A549 (cell line): ENCODE data around the gene KCNS3. TPM values are rescaled to one million over a fixed set of nuclear protein-coding genes. Genes with fewer than 3 reads are reported as not detected.

Experiments used
- ATAC-seq, 2 experiments: fragments of 200-7000 bp in 1 of 2; fragments of >200 bp in 1 of 2; cut with Nextera tagmentation in 1 of 2; cut with Tn5 transposase in 1 of 2; 3 replicates each; pipeline versions ENCODE4 v1.8.0 to v1.9.1; 2018 to 2020; ENCODE audit warnings: mild to moderate bottlenecking in 1 of 2, moderate library complexity in 1 of 2
- CTCF ChIA-PET: fragments of 300-600 bp; sonication (Branson Sonifier 250); formaldehyde crosslinking; extraction: SDS; loops from one replicate; lab custom pipeline; 2021; ENCODE audit warnings: antibody characterized with exemption, inconsistent platforms; lab: Yijun Ruan, JAX
- POLR2A ChIA-PET: fragments of 350-600 bp; formaldehyde crosslinking; extraction: SDS; loops from one replicate; lab custom pipeline; 2021; ENCODE audit warnings: antibody characterized with exemption, inconsistent platforms; lab: Yijun Ruan, JAX
- DNase-seq, 2 experiments: peaks; one replicate each; pipeline versions ENCODE4 v3.0.0 to v3.0.0-alpha.2; 2011 to 2016; ENCODE audit warnings: low read depth in 1 of 2, low spot score in 1 of 2
- FAIRE-seq: peaks from 2 replicates; lab custom pipeline; 2011; peaks lifted over from hg19 to GRCh38; lab: Jason Lieb, UNC
- H3K27ac ChIP-seq, 2 experiments: fragments of >200 bp; sonication (Bioruptor Twin); formaldehyde crosslinking; 3 replicates each; pipeline ENCODE4 v1.5.1; 2016 to 2017
- H3K4me1 ChIP-seq: fragments of >200 bp; sonication (Bioruptor Twin); formaldehyde crosslinking; 3 replicates; pipeline ENCODE4 v1.6.1; 2016
- H3K4me2 ChIP-seq: fragments of >200 bp; sonication (Bioruptor Twin); formaldehyde crosslinking; 3 replicates; pipeline ENCODE4 v1.6.1; 2016
- H3K4me3 ChIP-seq: fragments of >200 bp; sonication (Bioruptor Twin); formaldehyde crosslinking; 3 replicates; pipeline ENCODE4 v1.5.1; 2016
- H3K9me3 ChIP-seq: fragments of >200 bp; sonication (Bioruptor Twin); formaldehyde crosslinking; 3 replicates; pipeline ENCODE4 v1.6.1; 2016
- ATOH8 ChIP-seq: fragments of 250-450 bp; sonication (Bioruptor Pico); IDR thresholded peaks from 2 replicates; pipeline ENCODE4 v1.5.0; 2020; ENCODE audit warnings: low read depth, mild to moderate bottlenecking, moderate library complexity
- CBX2 ChIP-seq: fragments of 200-600 bp; sonication (generic); IDR thresholded peaks from 2 replicates; pipeline ENCODE4 v1.6.1; 2016; ENCODE audit warnings: low read depth, mild to moderate bottlenecking, borderline replicate concordance
- CEBPB ChIP-seq, 2 experiments: fragments of >200 bp in 1 of 2; sonication (Bioruptor Twin) in 1 of 2; formaldehyde crosslinking in 1 of 2; IDR thresholded peaks; 2 replicates each; pipeline ENCODE4 v1.6.1; 2012 to 2016
- CHD2 ChIP-seq: fragments of 150-350 bp; IDR thresholded peaks from 2 replicates; pipeline ENCODE4 v1.6.1; 2014; ENCODE audit warnings: low read length; ENCODE audit not compliant: partially characterized antibody
- E2F6 ChIP-seq: IDR thresholded peaks from 2 replicates; pipeline ENCODE4 v1.6.1; 2012; ENCODE audit warnings: low read depth, borderline replicate concordance
- EHF ChIP-seq: fragments of 250-450 bp; sonication (Bioruptor Pico); IDR thresholded peaks from 2 replicates; pipeline ENCODE4 v1.5.0; 2020; ENCODE audit warnings: mild to moderate bottlenecking
- FOXS1 ChIP-seq: fragments of 250-450 bp; sonication (Bioruptor Pico); IDR thresholded peaks from 2 replicates; pipeline ENCODE4 v1.5.0; 2020; ENCODE audit warnings: mild to moderate bottlenecking, moderate library complexity
- HEYL ChIP-seq: fragments of 250-450 bp; sonication (Bioruptor Pico); IDR thresholded peaks from 2 replicates; pipeline ENCODE4 v1.8.0; 2021; ENCODE audit warnings: mild to moderate bottlenecking, moderate library complexity
- HOXA7 ChIP-seq: fragments of 250-450 bp; sonication (Bioruptor Pico); IDR thresholded peaks from 2 replicates; pipeline ENCODE4 v1.5.0; 2020; ENCODE audit warnings: mild to moderate bottlenecking, moderate library complexity
- HOXB13 ChIP-seq: fragments of 250-450 bp; sonication (Bioruptor Pico); IDR thresholded peaks from 2 replicates; pipeline ENCODE4 v1.5.0; 2020; ENCODE audit warnings: low read depth, mild to moderate bottlenecking, moderate library complexity
- JUNB ChIP-seq: fragments of >200 bp; sonication (Bioruptor Twin); formaldehyde crosslinking; IDR thresholded peaks from 2 replicates; pipeline ENCODE4 v1.6.1; 2016
- KDM1A ChIP-seq: fragments of 200-600 bp; sonication (generic); IDR thresholded peaks from 2 replicates; pipeline ENCODE4 v1.6.1; 2016; ENCODE audit warnings: low read depth, mild to moderate bottlenecking
- POLR2AphosphoS2 ChIP-seq: conservative IDR thresholded peaks from 2 replicates; pipeline ENCODE4 v1.6.1; 2012; ENCODE audit warnings: low read length, improper control_type of control experiment, inconsistent platforms
- TFCP2L1 ChIP-seq: fragments of 250-450 bp; sonication (Bioruptor Pico); IDR thresholded peaks from 2 replicates; pipeline ENCODE4 v1.5.0; 2021; ENCODE audit warnings: mild to moderate bottlenecking
- ZC3H11A ChIP-seq: fragments of 450-650 bp; IDR thresholded peaks from 2 replicates; pipeline ENCODE4 v1.6.1; 2014; ENCODE audit warnings: antibody characterized with exemption, mild to moderate bottlenecking
- ZFP36 ChIP-seq: fragments of 450-650 bp; IDR thresholded peaks from 2 replicates; pipeline ENCODE4 v1.6.1; 2014; ENCODE audit warnings: borderline replicate concordance; ENCODE audit not compliant: partially characterized antibody
- ZNF302 ChIP-seq: fragments of 250-450 bp; sonication (Bioruptor Pico); IDR thresholded peaks from 2 replicates; pipeline ENCODE4 v1.9.0; 2021; ENCODE audit warnings: inconsistent platforms, mild to moderate bottlenecking, moderate library complexity
- WGBS: methylation state at CpG from one replicate; pipeline ENCODE4 v1.1.6; 2017; ENCODE audit errors: missing lambda C conversion rate; 5-methylcytosine and 5-hydroxymethylcytosine counted together
- polyA plus RNA-seq, 4 experiments: library from polyadenylated mRNA; depleted of rRNA in 3 of 4; stranded (reverse); fragments of >200 nt; fragmentation: RNase III in 1 of 4; extraction: RNeasy Plus Mini Kit Qiagen cat#74134 plus additional on column Dnase treatment in 1 of 4; gene quantifications; 2 replicates in 3 of 4; 3 replicates in 1 of 4; pipeline ENCODE4 v1.2.3, GENCODE V29; 2011 to 2017
- TF ChIP-seq, protein P1 (sequence below): fragments of 150-350 bp; IDR thresholded peaks from 2 replicates; pipeline ENCODE4 v1.6.1; 2014; ENCODE audit warnings: low read depth, mild to moderate bottlenecking, low read length
- TF ChIP-seq, protein P2 (sequence below): fragments of >200 bp; sonication (Bioruptor Twin); formaldehyde crosslinking; IDR thresholded peaks from 2 replicates; pipeline ENCODE4 v1.6.1; 2016

KCNS3 gene
- polyA plus RNA-seq, 2 of the 4 experiments (the other 2 are of a cell fraction), result 0.70 to 2.1 TPM

DNA sequence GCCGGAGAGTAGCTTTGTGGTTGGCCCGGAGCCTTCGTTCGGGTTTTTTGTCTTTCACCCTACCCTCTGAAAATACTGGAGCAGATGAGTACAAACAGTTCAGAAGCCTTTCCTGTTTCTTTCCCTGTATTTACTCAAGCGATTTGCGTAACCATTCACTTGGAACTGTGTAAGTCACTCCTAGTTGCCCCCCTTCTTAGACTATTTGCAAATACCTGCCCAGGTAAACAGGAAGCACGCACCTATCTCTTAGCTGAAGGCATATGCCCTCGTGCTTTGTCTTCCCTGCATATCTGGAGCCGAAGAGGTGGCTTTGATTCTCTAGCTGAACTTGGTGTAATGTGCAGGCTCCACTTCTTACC lies 1.4 kb downstream of the KCNS3 start:
- H3K9me3 ChIP-seq, result no peaks in the 10 kb centered on the region
- DNase-seq (no peak), ATAC-seq (no peak), FAIRE-seq (no peak)
- POLR2A ChIA-PET, result no interaction called here
- no peak overlapping the region for H3K27ac ChIP-seq
- H3K4me3 ChIP-seq, result peak overlapping the region; percentile 62
- no peak for TF ChIP-seq ATOH8 (CRISPR knock-in tag)
- TF ChIP-seq FOXS1 (CRISPR knock-in tag), result no peak
- no peak for TF ChIP-seq HOXB13 (CRISPR knock-in tag)
- TF ChIP-seq JUNB, result no peak
- TF ChIP-seq HEYL (CRISPR knock-in tag), result no peak
- no peak for TF ChIP-seq CBX2
- TF ChIP-seq, protein P1, sequence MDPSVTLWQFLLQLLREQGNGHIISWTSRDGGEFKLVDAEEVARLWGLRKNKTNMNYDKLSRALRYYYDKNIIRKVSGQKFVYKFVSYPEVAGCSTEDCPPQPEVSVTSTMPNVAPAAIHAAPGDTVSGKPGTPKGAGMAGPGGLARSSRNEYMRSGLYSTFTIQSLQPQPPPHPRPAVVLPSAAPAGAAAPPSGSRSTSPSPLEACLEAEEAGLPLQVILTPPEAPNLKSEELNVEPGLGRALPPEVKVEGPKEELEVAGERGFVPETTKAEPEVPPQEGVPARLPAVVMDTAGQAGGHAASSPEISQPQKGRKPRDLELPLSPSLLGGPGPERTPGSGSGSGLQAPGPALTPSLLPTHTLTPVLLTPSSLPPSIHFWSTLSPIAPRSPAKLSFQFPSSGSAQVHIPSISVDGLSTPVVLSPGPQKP, result no peak
- TF ChIP-seq, protein P2, sequence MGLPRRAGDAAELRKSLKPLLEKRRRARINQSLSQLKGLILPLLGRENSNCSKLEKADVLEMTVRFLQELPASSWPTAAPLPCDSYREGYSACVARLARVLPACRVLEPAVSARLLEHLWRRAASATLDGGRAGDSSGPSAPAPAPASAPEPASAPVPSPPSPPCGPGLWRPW, result no peak
- TF ChIP-seq ZNF302, result no peak
- TF ChIP-seq KDM1A, result no peak
- no peak for TF ChIP-seq EHF (CRISPR knock-in tag)
- TF ChIP-seq ZC3H11A, result no peak
- CTCF ChIA-PET, result interaction anchor here (1.1 to 1.7 kb wide), 2 partner anchors 28 to 36 kb away, joined by 3 read pairs; no protein-coding TSS in a partner anchor
- 0 out of 3 replicates have a peak, but pooled peaks cover 9% of the 10 kb centered on the region for H3K4me1 ChIP-seq
- H3K4me2 ChIP-seq, result peak overlapping the region; percentile 96
- WGBS, result 69% methylated on average over 9 of the region's 9 CpGs

- no peak for FAIRE-seq
- no peak for DNase-seq
- no peak; a peak in 1 of 6 replicates for ATAC-seq
Observed at GRCh38 chr2:17892770-17893534, 14.5 kb downstream of the KCNS3 start.

More at GRCh38 chr2:17892770-17893534, 14.5 kb downstream of the KCNS3 start:
- Histone ChIP-seq H3K4me2 (no peak overlapping the region), H3K4me3 (no peak overlapping the region), H3K4me1 (0 out of 3 replicates have a peak, but pooled peaks cover 4% of the 10 kb centered on the region)
- CTCF ChIA-PET, result interaction anchor here (0.7 kb wide), 1 partner anchor 471 kb away, joined by 3 read pairs; no protein-coding TSS in a partner anchor
- TF ChIP-seq TFCP2L1, result no peak
- TF ChIP-seq CHD2, result no peak
- no peak for TF ChIP-seq ZFP36
- no peak for TF ChIP-seq POLR2AphosphoS2
- no peak for TF ChIP-seq CEBPB (IDR thresholded peaks at IDR 0.05)
- no peak for TF ChIP-seq ATOH8 (CRISPR knock-in tag)
- TF ChIP-seq E2F6, result no peak
- no peak for TF ChIP-seq HOXA7 (CRISPR knock-in tag)
- TF ChIP-seq, all 56 proteins: peak for 0
- Histone ChIP-seq H3K27ac (no peak overlapping the region), H3K9me3 (peaks cover 5% of the 10 kb centered on the region; the same call in 2 of the 3 replicates)
- WGBS, result 67% methylated on average over 10 of the region's 10 CpGs
- POLR2A ChIA-PET, result no interaction called here
